MM.1S (cell line): Measurements from ENCODE around the gene CCDC154.

ENCODE experiments used
- EZH2 ChIP-seq: fragments of 300-600 bp; sonication (generic); optimal IDR thresholded peaks from 2 replicates; pipeline ENCODE3; 2017; ENCODE audit warnings: low read depth, mild to moderate bottlenecking, antibody characterized with exemption, low read length, mixed read lengths
- EZH2phosphoT487 ChIP-seq: fragments of 300-600 bp; sonication (generic); IDR thresholded peaks from 2 replicates; pipeline ENCODE4 v1.6.1; 2018; ENCODE audit warnings: antibody characterized with exemption, low read length
- TF ChIP-seq, protein P1 (sequence below): fragments of 300-600 bp; sonication (generic); IDR thresholded peaks from 2 replicates; pipeline ENCODE4 v1.5.1; 2016; ENCODE audit warnings: antibody characterized with exemption, low read length, mixed read lengths

DNA sequence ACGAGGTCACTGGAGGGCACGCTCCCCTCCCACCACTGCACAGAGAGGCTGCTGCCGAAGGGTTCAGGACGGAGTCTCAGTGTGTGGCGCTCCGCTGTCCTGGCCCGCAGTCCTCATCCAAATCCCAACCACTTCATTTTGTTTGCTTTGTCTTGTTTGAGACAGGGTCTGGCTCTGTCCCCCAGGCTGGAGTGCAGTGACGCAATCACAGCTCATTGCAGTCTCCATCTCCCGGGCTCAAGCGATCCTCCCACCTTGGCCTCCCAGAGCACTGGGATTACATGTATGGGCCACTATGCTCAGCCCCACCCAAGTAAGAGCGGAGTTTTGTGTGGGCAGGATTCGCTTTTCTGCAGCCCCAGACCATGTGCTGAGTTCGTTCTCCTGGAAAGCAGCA is 42.6 kb downstream of the CCDC154 start:
- TF ChIP-seq, protein P1, sequence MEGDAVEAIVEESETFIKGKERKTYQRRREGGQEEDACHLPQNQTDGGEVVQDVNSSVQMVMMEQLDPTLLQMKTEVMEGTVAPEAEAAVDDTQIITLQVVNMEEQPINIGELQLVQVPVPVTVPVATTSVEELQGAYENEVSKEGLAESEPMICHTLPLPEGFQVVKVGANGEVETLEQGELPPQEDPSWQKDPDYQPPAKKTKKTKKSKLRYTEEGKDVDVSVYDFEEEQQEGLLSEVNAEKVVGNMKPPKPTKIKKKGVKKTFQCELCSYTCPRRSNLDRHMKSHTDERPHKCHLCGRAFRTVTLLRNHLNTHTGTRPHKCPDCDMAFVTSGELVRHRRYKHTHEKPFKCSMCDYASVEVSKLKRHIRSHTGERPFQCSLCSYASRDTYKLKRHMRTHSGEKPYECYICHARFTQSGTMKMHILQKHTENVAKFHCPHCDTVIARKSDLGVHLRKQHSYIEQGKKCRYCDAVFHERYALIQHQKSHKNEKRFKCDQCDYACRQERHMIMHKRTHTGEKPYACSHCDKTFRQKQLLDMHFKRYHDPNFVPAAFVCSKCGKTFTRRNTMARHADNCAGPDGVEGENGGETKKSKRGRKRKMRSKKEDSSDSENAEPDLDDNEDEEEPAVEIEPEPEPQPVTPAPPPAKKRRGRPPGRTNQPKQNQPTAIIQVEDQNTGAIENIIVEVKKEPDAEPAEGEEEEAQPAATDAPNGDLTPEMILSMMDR: no peak
- TF ChIP-seq EZH2: no peak
- TF ChIP-seq EZH2phosphoT487: no peak
